HG03460 (cell line): ENCODE data around the gene COL4A4.
"Not testable (repeated sequence)": the region's sequence is repeated elsewhere in the genome, so short reads cannot be mapped to it uniquely, and the experiment has no call there.

ENCODE experiments used
- ATAC-seq: cut with Tn5 transposase; IDR thresholded peaks from one replicate; pipeline ENCODE4 v1.9.1; 2021; ENCODE audit not compliant: unreplicated experiment

Gene COL4A4

GRCh38 chr2:227163998-227164762, at the start of gene COL4A4, which contains the start of gene COL4A3:
Gene COL4A4, minus strand, starts transcription at chr2:227164205. Its CDS starts 16,722 bp downstream, at chr2:227147483.
Gene COL4A3, plus strand, starts transcription at chr2:227164624. Its CDS starts 103 bp downstream, at chr2:227164727.
- peak; percentile 43 for ATAC-seq

- no peak for ATAC-seq
Observed at GRCh38 chr2:227207573-227207972, 43.6 kb upstream of the COL4A4 start.

- ATAC-seq = no peak
Observed at GRCh38 chr2:227206406-227206805, 42.4 kb upstream of the COL4A4 start.

GRCh38 chr2:227205701-227206100, 41.7 kb upstream of the COL4A4 start:
- no peak for ATAC-seq

GRCh38 chr2:227204452-227204851, 40.4 kb upstream of the COL4A4 start:
- no peak for ATAC-seq

GRCh38 chr2:227201771-227202170, 37.8 kb upstream of the COL4A4 start:
- ATAC-seq = no peak

- no peak for ATAC-seq
Observed at GRCh38 chr2:227198866-227199265, 34.9 kb upstream of the COL4A4 start.

- ATAC-seq = no peak
Observed at GRCh38 chr2:227194219-227194618, 30.2 kb upstream of the COL4A4 start.

- no peak for ATAC-seq
Observed at GRCh38 chr2:227192491-227192890, 28.5 kb upstream of the COL4A4 start.

GRCh38 chr2:227191367-227191766, 27.4 kb upstream of the COL4A4 start:
- no peak for ATAC-seq

GRCh38 chr2:227188292-227188691, 24.3 kb upstream of the COL4A4 start:
- no peak for ATAC-seq

GRCh38 chr2:227186751-227187150, 22.7 kb upstream of the COL4A4 start:
- ATAC-seq = no peak

- ATAC-seq = no peak
Observed at GRCh38 chr2:227185615-227186232, 21.7 kb upstream of the COL4A4 start.

- no peak for ATAC-seq
Observed at GRCh38 chr2:227183657-227184367, 19.8 kb upstream of the COL4A4 start.

GRCh38 chr2:227182765-227183164, 18.8 kb upstream of the COL4A4 start:
- ATAC-seq = no peak

- no peak for ATAC-seq
Observed at GRCh38 chr2:227180770-227181169, 16.8 kb upstream of the COL4A4 start.

GRCh38 chr2:227179988-227180685, 16.1 kb upstream of the COL4A4 start:
- ATAC-seq = no peak

- ATAC-seq = no peak
Observed at GRCh38 chr2:227177592-227178336, 13.8 kb upstream of the COL4A4 start.

- not testable (repeated sequence) for ATAC-seq
Observed at GRCh38 chr2:227171779-227172178, 7.8 kb upstream of the COL4A4 start.

GRCh38 chr2:227164763-227165291, 822 bp upstream of the COL4A4 start:
- peak; percentile 63 for ATAC-seq
